ENCODE measurements around the gene TMEM203. TPM values are rescaled to one million over a fixed set of nuclear protein-coding genes. Genes with fewer than 3 reads are reported as not detected.

The TMEM203 gene
- total RNA-seq, 2 donors from 2014 or later, result 35.3 to 47.8 TPM

GRCh38 chr9:137247916-137248175, 42.4 kb upstream of the TMEM203 start:
- 69% methylated on average over 6 of the region's 6 CpGs for WGBS
- DNase-seq (ENCODE audit: low spot score), result no peak
- no peak overlapping the region for H3K27ac ChIP-seq
- peaks cover 2% of the 10 kb centered on the region for H3K4me1 ChIP-seq (replicated peaks)
- intact Hi-C loops (cut with DNase I), result no loop called here
- no peaks in the 10 kb centered on the region for H3K9me3 ChIP-seq
- H3K36me3 ChIP-seq, result peaks cover 0 to 8% of the 10 kb centered on the region in 2 donors
- no peaks in the 10 kb centered on the region for H3K27me3 ChIP-seq (replicated peaks; ENCODE audit: insufficient read depth)
- TF ChIP-seq POLR2A (IDR thresholded peaks at IDR 0.05) (no peak), CTCF (IDR thresholded peaks at IDR 0.05) (no peak), POLR2AphosphoS5 (IDR thresholded peaks at IDR 0.05) (no peak)
- H3K4me3 ChIP-seq, result no peak overlapping the region

GRCh38 chr9:137247135-137247915, 41.9 kb upstream of the TMEM203 start:
- Histone ChIP-seq H3K27ac (no peak overlapping the region), H3K36me3 (peaks cover 0 to 11% of the 10 kb centered on the region in 2 donors), H3K27me3 (replicated peaks; ENCODE audit: insufficient read depth) (no peaks in the 10 kb centered on the region), H3K4me1 (replicated peaks) (peaks cover 6% of the 10 kb centered on the region), H3K4me3 (no peak overlapping the region), H3K9me3 (no peaks in the 10 kb centered on the region)
- no peak for DNase-seq (ENCODE audit: low spot score)
- 58% methylated on average over 20 of the region's 20 CpGs for WGBS
- intact Hi-C loops (cut with DNase I), result no loop called here
- no peak for TF ChIP-seq CTCF (IDR thresholded peaks at IDR 0.05)
- no peak for TF ChIP-seq POLR2AphosphoS5 (IDR thresholded peaks at IDR 0.05)
- no peak for TF ChIP-seq POLR2A (IDR thresholded peaks at IDR 0.05)

GRCh38 chr9:137245450-137246421, 40.3 kb upstream of the TMEM203 start:
- TF ChIP-seq CTCF (IDR thresholded peaks at IDR 0.05) (no peak), POLR2AphosphoS5 (IDR thresholded peaks at IDR 0.05) (no peak), POLR2A (IDR thresholded peaks at IDR 0.05) (no peak)
- Histone ChIP-seq H3K27ac (no peak overlapping the region), H3K9me3 (no peaks in the 10 kb centered on the region), H3K4me3 (no peak overlapping the region), H3K27me3 (replicated peaks; ENCODE audit: insufficient read depth) (no peaks in the 10 kb centered on the region), H3K4me1 (replicated peaks) (peaks cover 6% of the 10 kb centered on the region), H3K36me3 (peaks cover 0 to 11% of the 10 kb centered on the region in 2 donors)
- intact Hi-C loops (cut with DNase I), result no loop called here
- DNase-seq (ENCODE audit: low spot score), result no peak
- WGBS, result 81% methylated on average over 25 of the region's 25 CpGs

- Histone ChIP-seq H3K4me3 (no peak overlapping the region), H3K36me3 (peaks cover 0 to 11% of the 10 kb centered on the region in 2 donors), H3K4me1 (replicated peaks) (peaks cover 7% of the 10 kb centered on the region), H3K9me3 (no peaks in the 10 kb centered on the region), H3K27ac (no peak overlapping the region), H3K27me3 (replicated peaks; ENCODE audit: insufficient read depth) (no peaks in the 10 kb centered on the region)
- intact Hi-C loops (cut with DNase I), result no loop called here
- 42% methylated on average over 32 of the region's 36 CpGs for WGBS
- no peak for DNase-seq (ENCODE audit: low spot score)
- no peak for TF ChIP-seq POLR2A (IDR thresholded peaks at IDR 0.05)
- no peak for TF ChIP-seq POLR2AphosphoS5 (IDR thresholded peaks at IDR 0.05)
- TF ChIP-seq CTCF (IDR thresholded peaks at IDR 0.05), result no peak
Observed at GRCh38 chr9:137244486-137245449, 39.3 kb upstream of the TMEM203 start.
